HEK293T (cell line): Measurements from ENCODE around the gene RHBDD1.

Experiments used
- ARNT ChIP-seq: fragments of 450-650 bp; IDR thresholded peaks from 2 replicates; pipeline ENCODE4 v1.6.1; 2017; ENCODE audit warnings: mild to moderate bottlenecking
- ELF4 ChIP-seq: fragments of 450-650 bp; IDR thresholded peaks from 2 replicates; pipeline ENCODE4 v1.6.1; 2017; ENCODE audit warnings: antibody characterized with exemption
- FOXK2 ChIP-seq: fragments of 450-650 bp; IDR thresholded peaks from 2 replicates; pipeline ENCODE4 v1.6.1; 2016; ENCODE audit warnings: mild to moderate bottlenecking
- SP1 ChIP-seq: fragments of 450-650 bp; IDR thresholded peaks from 2 replicates; pipeline ENCODE4 v1.6.1; 2017
- SUZ12 ChIP-seq: fragments of 450-650 bp; IDR thresholded peaks from 2 replicates; pipeline ENCODE4 v1.6.1; 2016; ENCODE audit warnings: mild to moderate bottlenecking
- TARDBP ChIP-seq: fragments of 450-650 bp; IDR thresholded peaks from 2 replicates; pipeline ENCODE4 v1.6.1; 2016
- ZNF384 ChIP-seq: fragments of 450-650 bp; IDR thresholded peaks from 2 replicates; pipeline ENCODE4 v1.6.1; 2016

GRCh38 chr2:226825056-226825455 lies 10.8 kb upstream of the RHBDD1 start:
- TF ChIP-seq ELF4 = no peak
- TF ChIP-seq SP1 = no peak
- TF ChIP-seq FOXK2 = no peak
- no peak for TF ChIP-seq SUZ12
- TF ChIP-seq ARNT = no peak
- TF ChIP-seq TARDBP = no peak
- no peak for TF ChIP-seq ZNF384
